Measurements from ENCODE around the gene ZNF653.

- TF ChIP-seq GATA2 (CRISPR knock-in tag; IDR thresholded peaks at IDR 0.05) (no peak), FOXA1 (IDR thresholded peaks at IDR 0.05; ENCODE audit: borderline replicate concordance) (no peak), CTCF (IDR thresholded peaks at IDR 0.05 in 2 of 3, conservative IDR thresholded peaks at IDR 0.05 in 1 of 3; ENCODE audit: insufficient read depth in 2 of 3, low read depth in 1 of 3, low read length in 3 of 3) (no peak), SMARCC2 (IDR thresholded peaks at IDR 0.05; ENCODE audit: low read depth) (no peak), POLR2A (conservative IDR thresholded peaks at IDR 0.05) (no peak), ATF2 (CRISPR knock-in tag; IDR thresholded peaks at IDR 0.05) (no peak), BMI1 (IDR thresholded peaks at IDR 0.05; ENCODE audit: low read length) (no peak), ZBTB11 (CRISPR knock-in tag; IDR thresholded peaks at IDR 0.05) (no peak), ERF (CRISPR knock-in tag; IDR thresholded peaks at IDR 0.05) (no peak), BRCA1 (IDR thresholded peaks at IDR 0.05) (no peak), BRCA1 (CRISPR knock-in tag; IDR thresholded peaks at IDR 0.05) (no peak), ZBTB1 (CRISPR knock-in tag; IDR thresholded peaks at IDR 0.05; ENCODE audit: borderline replicate concordance, low read depth) (no peak), STAT5A (IDR thresholded peaks at IDR 0.05; ENCODE audit: borderline replicate concordance, low read length) (no peak), TCF7L2 (IDR thresholded peaks at IDR 0.05; ENCODE audit: low read depth, low read length) (no peak), ZNF146 (CRISPR knock-in tag; IDR thresholded peaks at IDR 0.05; ENCODE audit: unreplicated experiment) (no peak)
Observed at GRCh38 chr19:11549386-11549953, 43.8 kb upstream of the ZNF653 start.

Data from K562 (cell line).